Transverse colon (tissue), 4 donors: ENCODE measurements around the gene TNFRSF18. TPM values are rescaled to one million over a fixed set of nuclear protein-coding genes. Genes with fewer than 3 reads are reported as not detected.

ENCODE experiments used
- DNase-seq: peaks from one replicate; pipeline ENCODE4 v3.0.0-alpha.2; 2019
- H3K27ac ChIP-seq, 4 donors: fragments of 200-600 bp; sonication (generic); 2 replicates each; pipeline ENCODE4 v1.5.1; 2016 to 2018; ENCODE audit warnings: inconsistent platforms in 4 of 4
- H3K27me3 ChIP-seq: fragments of 200-600 bp; sonication (generic); 2 replicates; pipeline ENCODE4 v1.5.1; 2017; ENCODE audit warnings: inconsistent platforms
- H3K36me3 ChIP-seq, 4 donors: fragments of 200-600 bp; sonication (generic); 2 replicates each; pipeline ENCODE4 v1.5.1; 2017 to 2019; ENCODE audit warnings: inconsistent platforms in 4 of 4
- H3K4me1 ChIP-seq, 4 donors: fragments of 200-600 bp; sonication (generic); 2 replicates each; pipeline ENCODE4 v1.5.1; 2017 to 2020; ENCODE audit warnings: inconsistent platforms in 4 of 4
- H3K4me3 ChIP-seq, 4 donors: fragments of 200-600 bp; sonication (generic); 1 replicate in 1 of 4; 2 replicates in 3 of 4; pipeline versions ENCODE4 v1.5.1 to v1.6.1; 2017 to 2019; ENCODE audit warnings: inconsistent platforms in 4 of 4
- H3K9me3 ChIP-seq, 2 donors: fragments of 200-600 bp; sonication (generic); 2 replicates each; pipeline ENCODE4 v1.5.1; 2017 to 2019; ENCODE audit warnings: inconsistent platforms in 2 of 2
- CTCF ChIP-seq, 5 experiments: fragments of 200-600 bp in 3 of 5; fragments of 450-650 bp in 2 of 5; sonication (generic) in 3 of 5; IDR thresholded peaks; 1 replicate in 2 of 5; 2 replicates in 3 of 5; pipeline ENCODE4 v1.5.1; 2016 to 2017; ENCODE audit warnings: antibody characterized with exemption in 5 of 5, inconsistent platforms in 3 of 5, mild to moderate bottlenecking in 2 of 5, moderate library complexity in 1 of 5
- EP300 ChIP-seq: sonication (generic); formaldehyde crosslinking; IDR thresholded peaks from one replicate; pipeline ENCODE4 v1.6.1; 2017; ENCODE audit warnings: antibody characterized with exemption, low read depth
- POLR2A ChIP-seq: fragments of 450-650 bp; IDR thresholded peaks from one replicate; pipeline ENCODE4 v1.6.1; 2016; ENCODE audit warnings: antibody characterized with exemption, mild to moderate bottlenecking, moderate library complexity
- POLR2AphosphoS5 ChIP-seq, 3 donors: sonication (generic); formaldehyde crosslinking; IDR thresholded peaks; one replicate each; pipeline ENCODE4 v1.6.1; 2016; ENCODE audit warnings: antibody characterized with exemption in 3 of 3
- WGBS, 2 donors: methylation state at CpG; one replicate each; pipeline ENCODE4 v1.1.5; 2018; ENCODE audit warnings: low coverage in 1 of 2; 5-methylcytosine and 5-hydroxymethylcytosine counted together
- in situ Hi-C, 4 donors: fragments of 200-750 bp; cut with MboI; loops; one replicate each; pipeline versions ENCODE4 v1.15.0 to v1.15.1; 2017; ENCODE audit warnings: low sequenced_read_pairs in 3 of 4, low pct_ligation_motif_present in 1 of 4, low pct_unique_long_range_greater_than_20kb in 1 of 4
- intact Hi-C: fragments of 100-400 bp; cut with DNase I; formaldehyde crosslinking; loops from one replicate; pipeline ENCODE4 v1.15.1; 2023; ENCODE audit warnings: low total_unique reads
- total RNA-seq, 4 donors: library from RNA; depleted of rRNA; stranded (reverse); fragments of >200 nt; gene quantifications; one replicate each; pipeline ENCODE4 v1.1.0, GENCODE V29; 2016

The TNFRSF18 gene
- total RNA-seq, 4 donors from 2014 or later, result 3.3 to 7.9 TPM; not detected in 2

GRCh38 chr1:1165485-1165884 is 40.9 kb downstream of the TNFRSF18 start:
- no peaks in the 10 kb centered on the region for H3K36me3 ChIP-seq
- H3K4me1 ChIP-seq, result peaks cover 0 to 41% (median 19%) of the 10 kb centered on the region in 4 donors
- WGBS, 2 donors, result 47% methylated on average over 6 of the region's 12 CpGs; no CpG with 5 or more reads in 1 of the 2 donors

DNA sequence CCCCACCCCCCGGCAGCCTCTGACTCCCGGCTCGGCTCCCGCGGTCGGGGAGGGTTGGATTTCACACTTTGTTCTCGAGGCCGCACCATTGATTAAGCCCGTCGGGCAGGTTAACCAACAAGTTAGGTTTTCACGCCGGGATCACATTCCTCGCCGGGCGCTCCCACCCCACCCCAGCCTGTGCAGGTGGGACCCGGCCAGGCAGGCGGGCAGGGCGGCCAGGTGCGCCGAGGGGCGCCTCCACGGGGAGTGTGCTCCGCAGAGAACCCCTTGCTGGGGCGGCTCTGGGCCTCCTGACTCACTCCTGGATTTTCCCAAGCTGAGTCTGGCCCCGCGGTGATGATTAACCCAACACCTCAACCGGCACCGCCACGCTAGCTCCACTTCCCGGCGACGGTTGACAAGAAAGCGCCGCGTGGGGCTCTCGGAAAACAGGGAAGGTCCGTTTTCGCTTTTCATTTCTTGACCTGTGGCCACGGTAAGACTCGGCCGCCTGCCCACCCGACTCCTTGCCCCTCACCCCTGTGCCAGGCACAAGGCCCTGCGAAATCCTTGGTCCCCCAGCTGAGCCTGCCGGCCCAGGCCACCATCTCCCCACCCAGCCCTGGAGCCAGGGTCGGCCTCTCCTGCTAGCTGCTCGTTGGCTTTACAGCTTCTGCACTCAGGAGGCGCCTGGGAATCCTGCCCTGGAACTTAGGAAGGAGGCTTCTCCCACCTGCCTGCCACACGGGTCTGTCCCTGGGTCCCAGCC is 41.5 kb downstream of the TNFRSF18 start:
- no peaks in the 10 kb centered on the region for H3K9me3 ChIP-seq
- 46% methylated on average over 46 of the region's 48 CpGs; no CpG with 5 or more reads in 1 of the 2 donors for WGBS, 2 donors
- in situ Hi-C loops, result no loop called here
- peak overlapping the region; percentile 4 to 63 (median 50) for H3K4me3 ChIP-seq
- H3K36me3 ChIP-seq, result no peaks in the 10 kb centered on the region
- peak; percentile 67 for DNase-seq
- peaks cover 16% of the 10 kb centered on the region for H3K27me3 ChIP-seq
- no peak for TF ChIP-seq CTCF (IDR thresholded peaks at IDR 0.05)
- peak; percentile 76 for TF ChIP-seq POLR2A
- TF ChIP-seq POLR2AphosphoS5 (IDR thresholded peaks at IDR 0.05), result peak in 2 of 3 donors; percentile 43 to 54
- no peak for TF ChIP-seq EP300
- intact Hi-C loops, result no loop called here
- peaks cover 0 to 47% (median 22%) of the 10 kb centered on the region in 4 donors for H3K4me1 ChIP-seq
- H3K27ac ChIP-seq, result peak overlapping the region; percentile 96 to 98 (median 97)

More at GRCh38 chr1:1165485-1165884, 40.9 kb downstream of the TNFRSF18 start:
- Histone ChIP-seq H3K4me3 (peak overlapping the region; percentile 5 to 63 (median 50)), H3K9me3 (no peaks in the 10 kb centered on the region), H3K27me3 (peaks cover 17% of the 10 kb centered on the region), H3K27ac (peak overlapping the region; percentile 96 to 98 (median 97))
- intact Hi-C loops (no loop called here), in situ Hi-C loops (no loop called here)
- DNase-seq, result no peak
- no peak for TF ChIP-seq CTCF (IDR thresholded peaks at IDR 0.05)
- TF ChIP-seq POLR2AphosphoS5 (IDR thresholded peaks at IDR 0.05), result no peak

DNA sequence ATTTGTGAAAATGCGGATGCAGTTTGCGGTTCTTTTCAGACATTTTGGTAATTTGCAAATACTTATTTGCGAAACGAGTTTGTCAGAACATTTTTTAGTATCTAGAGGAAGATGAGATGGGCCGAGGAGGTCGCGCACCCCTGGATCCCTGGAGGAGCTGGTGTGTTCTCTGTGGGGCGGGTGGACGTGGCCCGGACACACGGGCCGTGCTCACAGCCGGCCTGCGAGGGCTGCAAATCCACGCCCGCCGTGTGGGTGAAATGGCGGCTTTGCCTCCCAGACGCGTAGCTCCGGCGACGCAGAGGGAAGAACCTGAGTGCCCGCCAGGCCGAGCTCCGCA is 42.1 kb downstream of the TNFRSF18 start:
- Histone ChIP-seq H3K9me3 (no peaks in the 10 kb centered on the region), H3K36me3 (no peaks in the 10 kb centered on the region), H3K4me1 (peaks cover 0 to 51% (median 27%) of the 10 kb centered on the region in 4 donors), H3K27me3 (peaks cover 16% of the 10 kb centered on the region), H3K27ac (peak overlapping the region; percentile 96 to 98 (median 97)), H3K4me3 (peak overlapping the region; percentile 4 to 63 (median 50))
- TF ChIP-seq POLR2A, result no peak
- TF ChIP-seq CTCF (IDR thresholded peaks at IDR 0.05), result no peak
- no peak for TF ChIP-seq EP300
- TF ChIP-seq POLR2AphosphoS5 (IDR thresholded peaks at IDR 0.05), result no peak
- intact Hi-C loops, result no loop called here
- no peak for DNase-seq
- 47 to 63% methylated on average over 2 to 18 of the region's 26 CpGs for WGBS, 2 donors
- in situ Hi-C loops, result no loop called here

GRCh38 chr1:1163538-1164070 is 42.8 kb downstream of the TNFRSF18 start:
- WGBS, 2 donors, result 59 to 63% methylated on average over 5 to 31 of the region's 33 CpGs
- H3K9me3 ChIP-seq, result no peaks in the 10 kb centered on the region
- TF ChIP-seq CTCF (IDR thresholded peaks at IDR 0.05) (no peak), EP300 (no peak), POLR2A (no peak), POLR2AphosphoS5 (IDR thresholded peaks at IDR 0.05) (peak in 1 of 3 donors; percentile 47)
- H3K4me3 ChIP-seq, result peak overlapping the region; percentile 32 to 63 (median 50)
- peaks cover 13% of the 10 kb centered on the region for H3K27me3 ChIP-seq
- peak overlapping the region; percentile 96 to 98 (median 97) for H3K27ac ChIP-seq
- intact Hi-C loops (no loop called here), in situ Hi-C loops (no loop called here)
- H3K4me1 ChIP-seq, result peaks cover 4 to 59% (median 33%) of the 10 kb centered on the region in 4 donors
- no peaks in the 10 kb centered on the region for H3K36me3 ChIP-seq
- no peak for DNase-seq
